GM12892 (cell line): ENCODE data around the gene PLEKHG5.
"Not testable (repeated sequence)": the region's sequence is repeated elsewhere in the genome, so short reads cannot be mapped to it uniquely, and the experiment has no call there.

Source experiments
- DNase-seq: peaks from one replicate; pipeline ENCODE4 v3.0.0; 2011; ENCODE audit not compliant: insufficient read length
- FAIRE-seq: peaks from 2 replicates; lab custom pipeline; 2011; peaks lifted over from hg19 to GRCh38; lab: Jason Lieb, UNC
- POLR2A ChIP-seq: IDR thresholded peaks from 2 replicates; pipeline ENCODE4 v1.6.1; 2011; ENCODE audit warnings: low read depth, low read length, control low read depth
- POLR2AphosphoS5 ChIP-seq: IDR thresholded peaks from 2 replicates; pipeline ENCODE4 v1.6.1; 2011; ENCODE audit warnings: low read depth, low read length, control low read depth
- TAF1 ChIP-seq: IDR thresholded peaks from 2 replicates; pipeline ENCODE4 v1.6.1; 2011; ENCODE audit warnings: low read depth, mild to moderate bottlenecking, control low read depth, low read length, borderline replicate concordance

The PLEKHG5 gene

GRCh38 chr1:6464514-6464836, 27.0 kb downstream of the PLEKHG5 start:
- TF ChIP-seq POLR2A, result no peak
- no peak for TF ChIP-seq POLR2AphosphoS5
- TF ChIP-seq TAF1, result no peak
- no peak for FAIRE-seq

GRCh38 chr1:6463120-6463412, 28.4 kb downstream of the PLEKHG5 start:
- TF ChIP-seq POLR2A, result no peak
- TF ChIP-seq TAF1, result no peak
- no peak for TF ChIP-seq POLR2AphosphoS5
- no peak for FAIRE-seq
- DNase-seq, result no peak

More at GRCh38 chr1:6464514-6464836, 27.0 kb downstream of the PLEKHG5 start:
- DNase-seq, result no peak

- DNase-seq (no peak), FAIRE-seq (no peak)
- TF ChIP-seq POLR2A (no peak), POLR2AphosphoS5 (no peak), TAF1 (no peak)
Measured at GRCh38 chr1:6462412-6463119, 28.9 kb downstream of the PLEKHG5 start.

GRCh38 chr1:6461538-6462411, 29.7 kb downstream of the PLEKHG5 start:
- TF ChIP-seq TAF1, result no peak
- TF ChIP-seq POLR2AphosphoS5, result no peak
- TF ChIP-seq POLR2A, result no peak
- FAIRE-seq (no peak), DNase-seq (no peak)

GRCh38 chr1:6461051-6461530, 30.4 kb downstream of the PLEKHG5 start:
- FAIRE-seq, result no peak
- DNase-seq, result no peak
- TF ChIP-seq POLR2A (no peak), POLR2AphosphoS5 (no peak), TAF1 (no peak)

GRCh38 chr1:6460301-6461050, 31.0 kb downstream of the PLEKHG5 start:
- TF ChIP-seq POLR2A (no peak), POLR2AphosphoS5 (no peak), TAF1 (no peak)
- FAIRE-seq (no peak), DNase-seq (peak; percentile 63)

GRCh38 chr1:6459850-6460265, 31.6 kb downstream of the PLEKHG5 start:
- FAIRE-seq (no peak), DNase-seq (no peak)
- TF ChIP-seq POLR2A (no peak), POLR2AphosphoS5 (no peak), TAF1 (no peak)

- TF ChIP-seq POLR2AphosphoS5 (no peak), POLR2A (no peak)
- no peak for FAIRE-seq
- no peak for DNase-seq
Measured at GRCh38 chr1:6456800-6457466, 34.5 kb downstream of the PLEKHG5 start.

- DNase-seq, FAIRE-seq: not testable (repeated sequence)
Measured at GRCh38 chr1:6455752-6456520, 35.5 kb downstream of the PLEKHG5 start.

GRCh38 chr1:6454856-6455751, 36.4 kb downstream of the PLEKHG5 start:
- no peak for DNase-seq
- TF ChIP-seq POLR2A (no peak), POLR2AphosphoS5 (no peak), TAF1 (no peak)
- no peak for FAIRE-seq

GRCh38 chr1:6453895-6454855, 37.3 kb downstream of the PLEKHG5 start:
- FAIRE-seq, DNase-seq: not testable (repeated sequence)
